ENCODE results near the gene ABCA13.

- TF ChIP-seq POLR2AphosphoS5 (IDR thresholded peaks at IDR 0.05; ENCODE audit: low read depth, low read length) (no peak), CTCF (IDR thresholded peaks at IDR 0.05) (no peak), TCF7L2 (IDR thresholded peaks at IDR 0.05; ENCODE audit: low read depth, low read length) (no peak), SIN3A (IDR thresholded peaks at IDR 0.05; ENCODE audit: borderline replicate concordance, insufficient read depth, low read depth, low read length) (no peak)
- TF ChIP-seq, protein P1, sequence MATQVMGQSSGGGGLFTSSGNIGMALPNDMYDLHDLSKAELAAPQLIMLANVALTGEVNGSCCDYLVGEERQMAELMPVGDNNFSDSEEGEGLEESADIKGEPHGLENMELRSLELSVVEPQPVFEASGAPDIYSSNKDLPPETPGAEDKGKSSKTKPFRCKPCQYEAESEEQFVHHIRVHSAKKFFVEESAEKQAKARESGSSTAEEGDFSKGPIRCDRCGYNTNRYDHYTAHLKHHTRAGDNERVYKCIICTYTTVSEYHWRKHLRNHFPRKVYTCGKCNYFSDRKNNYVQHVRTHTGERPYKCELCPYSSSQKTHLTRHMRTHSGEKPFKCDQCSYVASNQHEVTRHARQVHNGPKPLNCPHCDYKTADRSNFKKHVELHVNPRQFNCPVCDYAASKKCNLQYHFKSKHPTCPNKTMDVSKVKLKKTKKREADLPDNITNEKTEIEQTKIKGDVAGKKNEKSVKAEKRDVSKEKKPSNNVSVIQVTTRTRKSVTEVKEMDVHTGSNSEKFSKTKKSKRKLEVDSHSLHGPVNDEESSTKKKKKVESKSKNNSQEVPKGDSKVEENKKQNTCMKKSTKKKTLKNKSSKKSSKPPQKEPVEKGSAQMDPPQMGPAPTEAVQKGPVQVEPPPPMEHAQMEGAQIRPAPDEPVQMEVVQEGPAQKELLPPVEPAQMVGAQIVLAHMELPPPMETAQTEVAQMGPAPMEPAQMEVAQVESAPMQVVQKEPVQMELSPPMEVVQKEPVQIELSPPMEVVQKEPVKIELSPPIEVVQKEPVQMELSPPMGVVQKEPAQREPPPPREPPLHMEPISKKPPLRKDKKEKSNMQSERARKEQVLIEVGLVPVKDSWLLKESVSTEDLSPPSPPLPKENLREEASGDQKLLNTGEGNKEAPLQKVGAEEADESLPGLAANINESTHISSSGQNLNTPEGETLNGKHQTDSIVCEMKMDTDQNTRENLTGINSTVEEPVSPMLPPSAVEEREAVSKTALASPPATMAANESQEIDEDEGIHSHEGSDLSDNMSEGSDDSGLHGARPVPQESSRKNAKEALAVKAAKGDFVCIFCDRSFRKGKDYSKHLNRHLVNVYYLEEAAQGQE (IDR thresholded peaks at IDR 0.05; ENCODE audit: insufficient read depth in 1 of 2, low read depth in 2 of 2, low read length in 1 of 2) = no peak
Observed at GRCh38 chr7:48347230-48347825, 176.1 kb downstream of the ABCA13 start.

All from Panc1 (cell line).